ENCODE results near the gene SRGAP1. TPM values are rescaled to one million over a fixed set of nuclear protein-coding genes. Genes with fewer than 3 reads are reported as not detected.

The SRGAP1 gene
- total and polyA plus RNA-seq, 2 experiments from 2014 or later: 9.2 to 10.8 TPM

DNA sequence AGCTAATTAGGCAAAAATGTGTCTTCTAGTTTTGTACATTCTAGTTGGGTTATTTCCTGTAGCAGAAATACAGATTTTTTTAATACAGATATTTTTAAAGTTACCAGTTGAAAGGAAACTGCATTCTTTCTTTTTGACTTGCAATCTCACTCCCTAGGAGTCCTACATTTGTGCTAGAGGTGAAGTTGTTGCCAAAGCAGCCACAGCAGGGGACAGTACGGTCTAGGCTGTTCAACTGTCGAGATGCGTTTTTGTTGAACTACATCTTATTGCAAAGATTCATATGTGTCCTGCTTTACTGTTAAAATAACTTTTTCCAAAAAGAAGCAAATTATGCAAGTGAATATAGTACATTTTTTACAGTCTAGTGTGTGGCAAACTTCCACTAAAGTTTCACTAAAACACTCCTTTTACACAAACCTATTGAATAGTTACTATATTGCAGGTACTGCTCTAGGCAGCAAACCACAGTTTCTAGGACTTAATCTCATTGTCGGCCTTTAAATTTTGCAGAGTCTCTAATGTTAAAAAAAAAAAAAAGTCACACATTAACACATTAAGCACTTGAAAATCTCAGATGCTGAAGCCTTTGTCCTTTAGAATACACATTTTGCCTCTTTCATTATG is 30.2 kb upstream of the SRGAP1 start:
- 70% methylated on average over 4 of the region's 4 CpGs for WGBS (ENCODE audit: low lambda C conversion rate, missing lambda C conversion rate)
- Histone ChIP-seq H3K9me3 (ENCODE audit: low read depth) (no peaks in the 10 kb centered on the region), H4K20me1 (ENCODE audit: insufficient read depth, poor library complexity, severe bottlenecking) (no peaks in the 10 kb centered on the region), H3K4me1 (ENCODE audit: insufficient read depth) (no peaks in the 10 kb centered on the region), H3K36me3 (replicated peaks; ENCODE audit: insufficient read depth, low read depth) (no peaks in the 10 kb centered on the region), H3K4me2 (no peak overlapping the region), H3K4me3 (no peak overlapping the region), H2AFZ (no peak overlapping the region), H3K27me3 (no peaks in the 10 kb centered on the region), H3K79me2 (no peaks in the 10 kb centered on the region), H3K9me2 (replicated peaks; ENCODE audit: insufficient read depth) (no peaks in the 10 kb centered on the region), H3K27ac (no peak overlapping the region)
- DNase-seq (ENCODE audit: low spot score): no peak
- TF ChIP-seq EZH2phosphoT487 (IDR thresholded peaks at IDR 0.05; ENCODE audit: low read depth, severe bottlenecking, unreplicated experiment): no peak
- TF ChIP-seq, protein P1, sequence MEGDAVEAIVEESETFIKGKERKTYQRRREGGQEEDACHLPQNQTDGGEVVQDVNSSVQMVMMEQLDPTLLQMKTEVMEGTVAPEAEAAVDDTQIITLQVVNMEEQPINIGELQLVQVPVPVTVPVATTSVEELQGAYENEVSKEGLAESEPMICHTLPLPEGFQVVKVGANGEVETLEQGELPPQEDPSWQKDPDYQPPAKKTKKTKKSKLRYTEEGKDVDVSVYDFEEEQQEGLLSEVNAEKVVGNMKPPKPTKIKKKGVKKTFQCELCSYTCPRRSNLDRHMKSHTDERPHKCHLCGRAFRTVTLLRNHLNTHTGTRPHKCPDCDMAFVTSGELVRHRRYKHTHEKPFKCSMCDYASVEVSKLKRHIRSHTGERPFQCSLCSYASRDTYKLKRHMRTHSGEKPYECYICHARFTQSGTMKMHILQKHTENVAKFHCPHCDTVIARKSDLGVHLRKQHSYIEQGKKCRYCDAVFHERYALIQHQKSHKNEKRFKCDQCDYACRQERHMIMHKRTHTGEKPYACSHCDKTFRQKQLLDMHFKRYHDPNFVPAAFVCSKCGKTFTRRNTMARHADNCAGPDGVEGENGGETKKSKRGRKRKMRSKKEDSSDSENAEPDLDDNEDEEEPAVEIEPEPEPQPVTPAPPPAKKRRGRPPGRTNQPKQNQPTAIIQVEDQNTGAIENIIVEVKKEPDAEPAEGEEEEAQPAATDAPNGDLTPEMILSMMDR (IDR thresholded peaks at IDR 0.05; ENCODE audit: poor library complexity): no peak
- no peak for TF ChIP-seq EZH2 (IDR thresholded peaks at IDR 0.05; ENCODE audit: borderline replicate concordance)

DNA sequence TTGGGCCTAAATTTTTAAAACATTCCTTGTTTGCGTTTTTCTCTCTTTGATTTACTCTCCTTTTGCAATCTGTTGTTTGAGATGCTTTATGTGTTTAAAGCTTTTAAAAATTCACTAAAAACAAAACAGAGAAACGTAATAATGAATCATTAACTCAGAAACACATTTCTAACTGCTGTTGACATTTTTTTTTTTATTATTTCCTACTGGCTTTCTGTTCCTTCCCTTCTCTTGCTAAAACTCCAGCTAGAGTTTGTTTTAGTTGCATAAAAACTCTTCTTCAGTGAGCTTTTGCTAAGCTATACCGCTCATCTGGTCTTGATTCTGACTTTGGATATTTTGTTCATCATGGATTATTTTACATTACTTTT is 29.0 kb upstream of the SRGAP1 start:
- no peaks in the 10 kb centered on the region for H3K4me1 ChIP-seq (ENCODE audit: insufficient read depth)
- H3K79me2 ChIP-seq: no peaks in the 10 kb centered on the region
- H3K27ac ChIP-seq: no peak overlapping the region
- H3K4me3 ChIP-seq: no peak overlapping the region
- H4K20me1 ChIP-seq (ENCODE audit: insufficient read depth, poor library complexity, severe bottlenecking): no peaks in the 10 kb centered on the region
- TF ChIP-seq EZH2phosphoT487 (IDR thresholded peaks at IDR 0.05; ENCODE audit: low read depth, severe bottlenecking, unreplicated experiment) (no peak), EZH2 (IDR thresholded peaks at IDR 0.05; ENCODE audit: borderline replicate concordance) (no peak)
- TF ChIP-seq, protein P1 (IDR thresholded peaks at IDR 0.05; ENCODE audit: poor library complexity): no peak
- H3K9me3 ChIP-seq (ENCODE audit: low read depth): no peaks in the 10 kb centered on the region
- DNase-seq (ENCODE audit: low spot score): no peak
- 87% methylated on average over 3 of the region's 3 CpGs for WGBS (ENCODE audit: low lambda C conversion rate, missing lambda C conversion rate)
- no peak overlapping the region for H3K4me2 ChIP-seq
- no peak overlapping the region for H2AFZ ChIP-seq
- H3K36me3 ChIP-seq (replicated peaks; ENCODE audit: insufficient read depth, low read depth): no peaks in the 10 kb centered on the region
- H3K9me2 ChIP-seq (replicated peaks; ENCODE audit: insufficient read depth): no peaks in the 10 kb centered on the region
- no peaks in the 10 kb centered on the region for H3K27me3 ChIP-seq

DNA sequence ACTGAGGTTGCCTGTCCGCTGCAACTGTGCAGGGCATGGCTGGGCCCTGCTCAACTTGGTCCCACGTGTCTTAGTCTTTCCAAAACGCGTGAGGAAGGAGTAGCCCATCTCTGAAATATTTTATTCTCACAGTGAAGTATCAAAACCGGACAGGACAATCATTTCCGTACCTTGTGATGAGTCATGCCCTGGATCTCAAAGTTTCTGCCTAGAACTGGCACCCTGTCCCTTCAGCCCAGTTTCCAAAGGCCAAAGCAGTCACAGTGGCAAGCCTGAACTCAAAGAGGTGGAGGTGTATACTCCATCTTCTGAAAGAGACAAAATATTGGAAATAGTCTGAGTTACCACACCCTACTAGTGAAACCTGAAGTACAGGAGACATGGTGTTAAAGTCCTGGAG is 28.5 kb upstream of the SRGAP1 start:
- Histone ChIP-seq H3K9me3 (ENCODE audit: low read depth) (no peaks in the 10 kb centered on the region), H3K27me3 (no peaks in the 10 kb centered on the region), H3K27ac (no peak overlapping the region), H3K4me3 (no peak overlapping the region), H3K79me2 (no peaks in the 10 kb centered on the region), H3K36me3 (replicated peaks; ENCODE audit: insufficient read depth, low read depth) (no peaks in the 10 kb centered on the region), H3K4me1 (ENCODE audit: insufficient read depth) (no peaks in the 10 kb centered on the region), H3K9me2 (replicated peaks; ENCODE audit: insufficient read depth) (no peaks in the 10 kb centered on the region), H2AFZ (no peak overlapping the region), H4K20me1 (ENCODE audit: insufficient read depth, poor library complexity, severe bottlenecking) (no peaks in the 10 kb centered on the region), H3K4me2 (no peak overlapping the region)
- TF ChIP-seq, protein P1 (IDR thresholded peaks at IDR 0.05; ENCODE audit: poor library complexity): no peak
- no peak for DNase-seq (ENCODE audit: low spot score)
- WGBS (ENCODE audit: low lambda C conversion rate, missing lambda C conversion rate): 95% methylated on average over 6 of the region's 6 CpGs

DNA sequence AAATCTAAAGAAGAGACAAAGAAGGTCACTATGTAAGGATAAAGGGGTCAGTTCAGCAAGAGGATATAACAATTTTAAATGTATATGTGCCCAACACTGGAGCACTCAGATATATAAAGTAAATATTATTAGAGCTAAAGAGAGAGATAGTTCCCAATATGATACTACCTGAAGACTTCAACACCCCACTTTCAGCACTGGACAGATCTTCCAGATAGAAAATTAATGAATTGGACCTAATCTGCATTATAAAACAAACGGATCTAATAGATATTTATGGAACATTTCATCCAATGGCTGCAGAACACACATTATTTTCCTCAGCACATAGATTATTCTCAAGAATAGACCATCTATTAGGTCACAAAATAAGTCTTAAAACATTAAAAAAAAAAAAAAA is 24.1 kb upstream of the SRGAP1 start:
- Histone ChIP-seq H2AFZ (no peak overlapping the region), H3K27ac (no peak overlapping the region), H3K4me3 (no peak overlapping the region), H3K4me1 (ENCODE audit: insufficient read depth) (no peaks in the 10 kb centered on the region), H3K4me2 (no peak overlapping the region), H4K20me1 (ENCODE audit: insufficient read depth, poor library complexity, severe bottlenecking) (no peaks in the 10 kb centered on the region), H3K9me3 (ENCODE audit: low read depth) (no peaks in the 10 kb centered on the region), H3K79me2 (no peaks in the 10 kb centered on the region), H3K36me3 (replicated peaks; ENCODE audit: insufficient read depth, low read depth) (no peaks in the 10 kb centered on the region), H3K27me3 (no peaks in the 10 kb centered on the region), H3K9me2 (replicated peaks; ENCODE audit: insufficient read depth) (no peaks in the 10 kb centered on the region)
- WGBS (ENCODE audit: low lambda C conversion rate, missing lambda C conversion rate): 70% methylated on average over 1 of the region's 1 CpG
- no peak for DNase-seq (ENCODE audit: low spot score)
- TF ChIP-seq, protein P1 (IDR thresholded peaks at IDR 0.05; ENCODE audit: poor library complexity): no peak
- TF ChIP-seq EZH2phosphoT487 (IDR thresholded peaks at IDR 0.05; ENCODE audit: low read depth, severe bottlenecking, unreplicated experiment) (no peak), EZH2 (IDR thresholded peaks at IDR 0.05; ENCODE audit: borderline replicate concordance) (no peak)
